ENCODE results near the gene CD276. TPM values are rescaled to one million over a fixed set of nuclear protein-coding genes. Genes with fewer than 3 reads are reported as not detected.
A peak's percentile ranks its signal among the peaks of the same experiment; 100 is the strongest.

Gene CD276
- total and polyA plus RNA-seq, 2 experiments from 2014 or later = 127 to 172 TPM

DNA sequence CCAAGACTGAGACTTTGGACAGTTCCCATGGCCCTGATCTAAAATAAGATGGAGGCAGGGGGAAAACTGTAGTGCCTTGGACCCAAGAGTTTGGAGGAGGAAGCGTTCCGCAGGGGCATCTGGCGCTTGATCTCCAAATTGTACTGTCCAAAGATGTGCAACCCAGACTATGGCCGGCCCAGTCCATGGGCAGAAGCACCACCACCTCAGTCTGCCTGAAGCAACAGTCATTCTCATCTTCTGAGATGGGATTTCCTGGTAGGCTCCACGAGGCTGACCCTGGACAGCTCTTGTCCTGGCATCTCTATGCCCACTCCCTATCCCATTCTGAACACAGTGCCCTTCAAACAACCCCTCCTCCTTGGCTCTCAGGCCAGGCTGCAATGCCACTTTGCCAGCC, 65.3 kb downstream of the CD276 start:
- H3K4me3 ChIP-seq = no peak overlapping the region
- H3K27ac ChIP-seq = no peak overlapping the region
- no peak for DNase-seq (ENCODE audit: low read depth in 1 of 2, low spot score in 1 of 2)
- H3K36me3 ChIP-seq = no peaks in the 10 kb centered on the region
- peaks cover 20% of the 10 kb centered on the region for H3K27me3 ChIP-seq
- H3K4me1 ChIP-seq (ENCODE audit: low read depth) = no peaks in the 10 kb centered on the region
- no peak for TF ChIP-seq CTCF (IDR thresholded peaks at IDR 0.05; ENCODE audit: low read depth, low read length)
- H3K9me3 ChIP-seq (ENCODE audit: low read depth) = no peaks in the 10 kb centered on the region

GRCh38 chr15:73749971-73750370, 65.8 kb downstream of the CD276 start:
- DNase-seq (ENCODE audit: low read depth in 1 of 2, low spot score in 1 of 2) = no peak
- Histone ChIP-seq H3K9me3 (ENCODE audit: low read depth) (no peaks in the 10 kb centered on the region), H3K36me3 (no peaks in the 10 kb centered on the region), H3K27me3 (peaks cover 20% of the 10 kb centered on the region), H3K4me3 (no peak overlapping the region), H3K4me1 (ENCODE audit: low read depth) (no peaks in the 10 kb centered on the region), H3K27ac (no peak overlapping the region)
- no peak for TF ChIP-seq CTCF (IDR thresholded peaks at IDR 0.05; ENCODE audit: low read depth, low read length)

DNA sequence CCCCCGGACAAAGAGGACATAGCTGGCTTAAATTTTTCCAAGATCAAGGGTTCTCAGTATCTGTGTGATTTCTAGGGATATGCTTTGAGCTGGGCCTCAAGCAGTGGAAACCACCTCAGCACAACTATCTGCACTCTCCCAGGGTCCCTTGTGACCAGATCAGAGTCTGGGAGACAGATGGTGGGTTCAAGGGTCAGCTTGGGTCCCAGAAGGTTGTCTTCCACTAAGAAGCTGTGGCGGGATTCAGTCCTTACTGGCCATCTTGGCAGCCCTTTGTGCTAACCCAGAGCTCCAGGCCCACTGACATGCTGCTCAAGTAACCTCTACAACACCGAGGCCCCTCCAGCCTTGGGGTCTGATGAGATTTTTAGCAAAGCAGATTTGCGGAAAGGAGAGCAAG, 66.3 kb downstream of the CD276 start:
- Histone ChIP-seq H3K27ac (no peak overlapping the region), H3K9me3 (ENCODE audit: low read depth) (no peaks in the 10 kb centered on the region), H3K4me3 (no peak overlapping the region), H3K4me1 (ENCODE audit: low read depth) (no peaks in the 10 kb centered on the region), H3K27me3 (peaks cover 20% of the 10 kb centered on the region), H3K36me3 (no peaks in the 10 kb centered on the region)
- TF ChIP-seq CTCF (IDR thresholded peaks at IDR 0.05; ENCODE audit: low read depth, low read length) = no peak
- no peak for DNase-seq (ENCODE audit: low read depth in 1 of 2, low spot score in 1 of 2)

DNA sequence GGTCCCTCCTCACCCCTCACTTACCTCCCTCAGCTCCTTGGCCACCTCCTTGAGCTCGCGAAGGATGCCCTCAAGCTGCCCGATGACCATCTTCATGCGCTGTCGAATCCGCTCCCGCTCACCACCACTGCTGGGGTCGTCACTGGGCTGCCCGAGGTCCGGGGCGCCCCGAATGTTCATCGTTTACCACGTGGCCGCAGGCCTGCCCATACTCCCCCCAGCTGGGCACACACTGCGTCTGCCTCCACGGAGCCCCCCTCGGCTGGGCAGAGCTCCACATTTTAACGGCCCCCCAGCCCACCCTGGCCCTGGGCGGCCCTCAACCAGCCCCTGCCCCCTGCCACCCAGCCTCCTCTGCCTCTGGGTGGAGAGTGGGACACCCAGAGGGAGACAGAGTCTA, 66.8 kb downstream of the CD276 start:
- no peak for TF ChIP-seq CTCF (IDR thresholded peaks at IDR 0.05; ENCODE audit: low read depth, low read length)
- Histone ChIP-seq H3K27me3 (peaks cover 20% of the 10 kb centered on the region), H3K27ac (no peak overlapping the region), H3K4me1 (ENCODE audit: low read depth) (no peaks in the 10 kb centered on the region), H3K9me3 (ENCODE audit: low read depth) (no peaks in the 10 kb centered on the region), H3K4me3 (no peak overlapping the region), H3K36me3 (no peaks in the 10 kb centered on the region)
- no peak for DNase-seq (ENCODE audit: low read depth in 1 of 2, low spot score in 1 of 2)

DNA sequence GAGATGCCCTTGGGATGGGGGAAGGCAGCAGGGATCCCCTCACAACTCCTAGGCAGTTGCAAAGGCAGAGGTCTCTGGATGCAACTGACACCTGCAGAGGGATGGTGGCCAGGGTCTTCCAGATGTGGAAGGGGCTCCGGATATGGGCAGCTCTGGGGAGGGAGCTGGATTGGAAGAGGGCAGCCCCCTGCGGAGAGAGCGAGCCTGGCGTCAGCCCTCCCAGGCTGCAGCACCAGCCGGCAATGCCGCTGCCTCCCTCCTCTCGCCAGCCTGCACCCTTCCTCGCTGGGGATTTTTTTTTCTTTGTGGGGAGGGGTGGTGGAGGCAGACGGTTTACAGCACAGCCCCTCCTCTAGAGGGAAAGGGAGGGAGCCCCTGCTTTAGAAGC, 67.3 kb downstream of the CD276 start:
- Histone ChIP-seq H3K4me3 (peak overlapping the region; percentile 54), H3K36me3 (no peaks in the 10 kb centered on the region), H3K9me3 (ENCODE audit: low read depth) (no peaks in the 10 kb centered on the region), H3K4me1 (ENCODE audit: low read depth) (no peaks in the 10 kb centered on the region), H3K27me3 (peaks cover 20% of the 10 kb centered on the region), H3K27ac (no peak overlapping the region)
- no peak for TF ChIP-seq CTCF (IDR thresholded peaks at IDR 0.05; ENCODE audit: low read depth, low read length)
- no peak for DNase-seq (ENCODE audit: low read depth in 1 of 2, low spot score in 1 of 2)
